Measurements from ENCODE around the gene LPCAT4.
"Not testable (repeated sequence)": the region's sequence is repeated elsewhere in the genome, so short reads cannot be mapped to it uniquely, and the experiment has no call there.

Gene LPCAT4, protein sequence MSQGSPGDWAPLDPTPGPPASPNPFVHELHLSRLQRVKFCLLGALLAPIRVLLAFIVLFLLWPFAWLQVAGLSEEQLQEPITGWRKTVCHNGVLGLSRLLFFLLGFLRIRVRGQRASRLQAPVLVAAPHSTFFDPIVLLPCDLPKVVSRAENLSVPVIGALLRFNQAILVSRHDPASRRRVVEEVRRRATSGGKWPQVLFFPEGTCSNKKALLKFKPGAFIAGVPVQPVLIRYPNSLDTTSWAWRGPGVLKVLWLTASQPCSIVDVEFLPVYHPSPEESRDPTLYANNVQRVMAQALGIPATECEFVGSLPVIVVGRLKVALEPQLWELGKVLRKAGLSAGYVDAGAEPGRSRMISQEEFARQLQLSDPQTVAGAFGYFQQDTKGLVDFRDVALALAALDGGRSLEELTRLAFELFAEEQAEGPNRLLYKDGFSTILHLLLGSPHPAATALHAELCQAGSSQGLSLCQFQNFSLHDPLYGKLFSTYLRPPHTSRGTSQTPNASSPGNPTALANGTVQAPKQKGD

DNA sequence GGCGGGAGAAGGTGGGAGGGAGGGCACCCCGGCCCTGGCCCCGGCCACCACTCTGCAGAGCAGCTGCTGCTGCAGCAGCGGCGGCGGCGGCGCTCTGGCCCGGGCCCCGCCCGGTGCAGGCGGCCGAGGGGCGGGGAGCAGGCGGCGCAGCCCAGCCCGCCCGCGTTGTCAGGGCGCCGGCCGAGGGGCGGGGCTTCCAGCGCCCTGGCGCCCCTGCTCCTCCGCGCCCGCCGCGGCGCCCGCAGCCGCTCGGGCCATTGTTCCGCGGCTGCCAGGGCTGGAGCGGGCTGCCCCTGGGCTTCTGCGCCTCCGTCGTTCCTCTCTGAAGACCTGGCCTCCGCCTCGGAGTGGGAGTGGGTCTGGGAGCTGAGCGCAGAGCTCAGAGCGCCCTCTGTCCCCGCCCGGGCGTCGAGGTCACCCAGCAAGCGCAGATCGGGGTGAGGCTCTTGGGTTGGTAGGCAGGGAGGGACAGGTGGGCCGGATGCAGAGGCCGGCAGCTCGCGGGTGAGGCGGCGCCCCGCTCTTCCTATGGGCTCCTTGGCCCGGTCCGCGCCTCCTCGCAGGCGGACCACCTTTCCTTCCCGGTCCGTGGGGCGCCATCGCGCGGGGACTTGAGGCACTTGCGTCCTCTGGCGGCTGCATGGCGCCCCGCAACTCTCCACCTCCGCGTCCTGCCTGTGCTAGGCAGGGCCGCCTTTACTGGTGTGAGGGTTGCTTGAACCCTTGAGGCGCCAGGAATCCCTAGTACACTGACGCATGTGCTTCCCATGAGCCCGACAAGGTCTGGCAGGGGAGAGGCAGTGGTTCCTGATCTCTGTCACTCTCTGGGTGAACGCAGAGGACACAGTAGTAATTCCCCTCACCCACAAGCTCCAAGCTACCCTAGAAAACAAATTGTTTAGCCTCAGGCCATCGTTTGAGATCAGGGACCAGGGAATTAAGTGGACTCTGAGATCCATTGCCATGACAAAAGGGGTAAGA, at the start of gene LPCAT4:
Gene LPCAT4 (minus strand): TSS at position 96 of the 981 bp plus-strand sequence. CDS start 96 bp downstream, outside the sequence.
- in situ Hi-C loops (cut with MboI; ENCODE audit: low sequenced_read_pairs), result no loop called here

DNA sequence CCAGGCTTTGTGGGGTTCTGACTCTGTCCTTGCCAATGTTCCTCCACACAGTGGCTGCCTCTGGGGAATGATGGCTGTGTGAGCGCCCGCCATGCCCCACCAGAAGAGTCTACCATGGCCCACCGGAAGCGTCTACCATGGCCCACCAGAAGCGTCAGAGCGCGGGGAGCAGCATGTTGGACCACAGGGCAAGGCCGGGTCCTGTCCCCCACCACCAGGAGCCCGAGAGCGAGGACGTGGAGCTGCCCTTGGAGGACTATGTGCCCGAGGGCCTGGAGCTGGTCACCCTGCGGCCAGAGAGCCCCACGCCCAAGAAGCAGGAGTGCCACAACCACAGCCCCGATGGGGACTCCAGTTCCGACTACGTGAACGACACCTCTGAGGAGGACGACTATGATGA, 42.5 kb upstream of the LPCAT4 start:
- in situ Hi-C loops (cut with MboI; ENCODE audit: low sequenced_read_pairs), result not testable (repeated sequence)

DNA sequence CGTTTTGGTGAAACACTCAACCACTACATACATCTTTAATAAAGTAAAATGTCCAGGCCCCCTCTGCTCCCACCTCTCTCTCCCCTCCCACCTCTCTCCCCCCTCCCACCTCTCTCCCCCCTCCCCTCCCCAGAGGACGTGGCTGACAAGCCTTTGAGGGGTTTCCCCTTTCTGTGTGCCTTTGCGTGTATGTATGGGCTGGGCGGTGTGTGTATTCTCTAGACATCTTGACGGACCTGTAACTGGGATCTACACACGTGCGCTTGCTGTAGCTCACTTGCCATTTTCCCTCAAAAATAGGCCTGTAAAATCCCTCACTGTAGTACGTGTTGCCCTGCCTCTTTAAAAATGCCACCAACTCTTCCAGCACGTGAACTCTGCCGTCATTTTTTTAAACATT, 42.0 kb upstream of the LPCAT4 start:
- in situ Hi-C loops (cut with MboI; ENCODE audit: low sequenced_read_pairs), result not testable (repeated sequence)

DNA sequence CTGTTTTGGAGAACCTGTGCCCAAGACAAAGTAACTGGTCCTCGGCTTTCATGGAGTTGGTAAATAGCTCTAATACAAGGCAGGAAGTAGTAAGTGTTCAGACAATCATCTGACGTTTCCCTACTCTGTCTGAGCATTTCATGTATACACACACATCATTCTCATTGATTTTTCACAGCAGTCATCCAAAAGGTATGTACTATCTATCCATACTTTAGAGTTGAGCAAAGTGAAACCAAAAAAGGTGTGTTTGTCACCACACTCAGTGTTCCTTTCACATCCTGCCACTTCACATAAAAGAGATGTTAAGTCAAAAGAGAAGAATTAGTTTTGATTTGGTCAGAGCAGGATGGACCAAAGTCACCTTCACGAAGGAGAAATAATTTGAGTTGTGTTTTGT, 36.9 kb upstream of the LPCAT4 start:
- in situ Hi-C loops (cut with MboI; ENCODE audit: low sequenced_read_pairs), result not testable (repeated sequence)

DNA sequence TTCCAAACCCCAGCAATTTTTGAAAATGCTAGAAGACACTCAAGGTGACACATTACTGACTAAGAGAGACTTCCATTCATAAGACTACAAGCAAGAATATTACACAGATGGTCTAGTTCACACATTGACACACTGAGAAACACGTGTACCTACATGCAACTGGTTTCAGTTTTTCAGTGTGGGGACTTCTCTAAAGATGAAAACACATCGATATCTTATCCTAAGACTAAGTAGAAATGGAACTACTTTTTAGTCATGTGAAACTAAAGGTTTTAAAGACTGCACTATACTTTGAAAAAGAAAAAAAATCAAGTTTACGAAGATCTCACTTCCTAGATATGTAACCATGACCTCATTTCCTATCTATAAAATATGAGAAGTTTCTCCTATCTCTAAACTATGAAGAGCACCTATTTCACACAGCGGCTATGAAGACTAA, 36.2 kb upstream of the LPCAT4 start:
- in situ Hi-C loops (cut with MboI; ENCODE audit: low sequenced_read_pairs), result not testable (repeated sequence)

DNA sequence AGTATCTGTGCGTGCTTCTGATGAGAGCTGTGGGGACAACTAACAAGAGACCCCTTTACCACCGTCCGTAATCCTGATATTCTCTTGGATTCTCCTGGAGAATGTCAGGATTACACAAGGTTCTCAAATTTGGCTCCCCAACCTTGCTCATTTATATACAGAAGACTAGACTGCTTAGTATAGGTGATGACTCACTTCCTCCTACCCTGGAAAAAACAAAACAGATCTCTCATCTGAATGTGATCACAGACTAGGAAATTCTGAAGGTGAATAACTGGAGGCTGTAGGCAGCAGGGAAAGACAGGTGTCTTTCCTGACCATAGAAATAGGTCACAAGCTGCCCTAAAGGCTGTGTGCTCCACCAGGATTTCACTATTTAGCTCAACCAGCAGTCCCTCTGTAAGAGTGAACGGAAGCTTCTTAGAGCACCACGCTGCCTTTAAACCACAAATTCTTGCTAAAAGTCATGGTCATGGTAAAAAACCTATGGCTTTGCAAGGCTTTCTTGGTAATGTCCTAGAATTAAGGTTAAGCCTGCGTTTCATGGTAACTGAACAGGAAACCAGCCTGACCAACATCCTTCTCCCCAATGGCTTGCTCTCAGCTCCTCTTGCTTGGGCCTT, 30.8 kb upstream of the LPCAT4 start:
- in situ Hi-C loops (cut with MboI; ENCODE audit: low sequenced_read_pairs), result not testable (repeated sequence)

DNA sequence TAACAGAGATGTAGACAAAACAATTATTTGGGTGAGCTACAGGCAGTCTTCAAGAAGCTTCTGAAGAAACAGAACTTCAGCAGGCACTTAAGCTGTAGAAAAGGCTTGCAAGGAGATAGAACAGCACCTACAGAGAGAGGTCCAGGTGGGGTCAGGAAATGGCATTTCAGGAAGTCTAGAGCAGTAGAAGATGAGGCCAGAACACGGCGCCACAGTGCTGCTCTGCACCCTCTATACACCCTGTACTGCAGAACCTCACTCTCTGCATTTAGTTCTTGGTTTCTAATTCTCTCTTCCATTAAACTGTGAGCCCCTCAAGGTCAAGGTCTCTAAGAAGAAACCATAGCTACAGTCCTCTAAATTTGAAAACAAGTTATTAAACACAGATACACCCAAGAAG, 26.0 kb upstream of the LPCAT4 start:
- in situ Hi-C loops (cut with MboI; ENCODE audit: low sequenced_read_pairs), result not testable (repeated sequence)

DNA sequence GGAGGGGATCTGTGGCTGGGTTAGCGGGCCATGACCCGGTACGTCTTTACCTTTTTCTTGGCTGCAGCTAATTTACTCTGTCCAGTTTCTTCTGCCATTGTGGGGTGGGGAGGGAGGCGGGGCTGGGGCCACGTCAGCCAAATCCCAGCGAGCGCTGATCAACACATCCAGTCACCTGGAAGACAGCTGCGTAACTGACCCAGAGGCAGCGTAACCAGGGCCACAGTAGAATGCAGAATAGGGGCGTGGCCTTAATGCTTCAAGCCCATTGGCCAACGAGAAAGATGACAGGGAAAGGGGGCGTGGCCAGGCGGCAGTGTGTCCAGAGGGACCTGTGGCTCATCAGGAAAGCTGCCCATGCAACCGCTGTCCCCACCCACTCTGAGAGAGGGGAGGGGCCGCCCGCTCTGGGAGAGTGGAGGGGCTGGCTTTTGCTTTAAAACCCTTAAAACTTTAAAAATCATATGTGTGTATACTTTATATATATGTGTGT, 22.6 kb upstream of the LPCAT4 start:
- in situ Hi-C loops (cut with MboI; ENCODE audit: low sequenced_read_pairs), result not testable (repeated sequence)

DNA sequence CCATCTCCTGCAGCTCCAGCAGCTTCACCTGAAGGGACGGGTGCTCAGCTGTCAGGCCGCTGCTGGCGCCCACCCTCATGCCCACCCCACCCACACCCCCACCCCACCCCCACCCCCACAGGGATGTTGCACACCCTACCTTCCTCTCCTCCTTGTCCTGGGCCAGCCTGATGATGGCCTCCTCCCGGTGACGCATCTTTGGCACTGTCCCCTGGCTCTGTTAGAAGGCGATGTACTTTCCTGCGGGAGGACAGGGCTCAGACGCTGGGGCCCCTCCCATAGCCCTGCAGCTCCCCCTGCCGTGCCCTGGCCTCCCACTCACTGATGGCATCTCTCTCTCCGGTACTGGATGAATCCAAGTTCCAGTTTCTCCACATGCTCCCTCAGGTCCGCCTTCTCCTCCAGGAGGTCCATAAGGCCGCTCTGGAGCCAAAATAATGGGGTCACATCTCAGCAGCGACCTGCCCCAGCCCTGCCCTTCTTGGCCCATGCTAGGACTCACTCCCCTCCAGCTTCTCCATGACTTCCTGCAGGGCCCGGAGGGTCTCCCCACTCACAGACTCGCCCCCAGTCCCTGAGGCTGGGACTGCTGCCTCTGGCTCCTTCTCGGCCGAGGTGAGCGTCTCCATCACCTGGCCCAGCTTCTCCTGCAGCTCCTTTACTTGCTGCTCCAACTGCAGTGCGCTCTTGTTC, 15.0 kb upstream of the LPCAT4 start:
- in situ Hi-C loops (cut with MboI; ENCODE audit: low sequenced_read_pairs), result not testable (repeated sequence)

DNA sequence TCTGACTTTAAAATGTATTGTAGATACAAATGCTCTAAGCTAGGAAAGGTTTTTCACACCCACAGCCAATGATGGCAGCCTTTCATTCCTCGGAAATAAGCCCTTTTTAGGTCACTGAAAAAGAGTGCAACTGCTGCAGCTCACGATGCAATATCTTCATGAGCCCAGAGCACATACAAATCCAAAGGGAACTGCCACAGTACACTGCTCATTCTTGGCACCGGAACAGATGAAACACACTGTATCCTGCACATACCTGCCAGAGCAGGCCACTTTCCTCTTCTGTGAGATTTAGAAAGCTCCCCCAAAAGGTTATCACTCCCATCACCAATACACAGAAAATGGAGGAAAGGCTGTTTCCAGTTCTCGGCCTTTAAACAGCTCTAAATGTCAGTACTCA, 13.5 kb upstream of the LPCAT4 start:
- in situ Hi-C loops (cut with MboI; ENCODE audit: low sequenced_read_pairs), result not testable (repeated sequence)

DNA sequence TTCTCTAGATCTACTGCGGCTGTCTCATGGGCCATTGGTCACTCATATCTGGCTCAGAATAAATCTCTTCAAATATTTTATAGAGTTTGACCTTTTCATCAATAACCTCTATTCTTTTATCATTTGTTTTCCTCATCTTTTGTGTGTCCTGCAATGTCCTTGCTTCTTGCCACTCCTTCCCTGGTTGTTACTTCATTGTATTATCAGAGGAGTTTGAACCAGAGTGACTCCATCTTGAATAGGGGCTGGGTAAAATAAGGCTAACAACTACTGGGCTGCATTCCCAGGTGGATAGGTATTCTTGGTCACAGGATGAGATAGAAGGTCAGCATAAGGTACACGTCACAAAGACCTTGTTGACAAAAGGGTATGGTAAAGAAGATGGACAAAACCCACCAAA, 9.9 kb upstream of the LPCAT4 start:
- in situ Hi-C loops (cut with MboI; ENCODE audit: low sequenced_read_pairs), result no loop called here

DNA sequence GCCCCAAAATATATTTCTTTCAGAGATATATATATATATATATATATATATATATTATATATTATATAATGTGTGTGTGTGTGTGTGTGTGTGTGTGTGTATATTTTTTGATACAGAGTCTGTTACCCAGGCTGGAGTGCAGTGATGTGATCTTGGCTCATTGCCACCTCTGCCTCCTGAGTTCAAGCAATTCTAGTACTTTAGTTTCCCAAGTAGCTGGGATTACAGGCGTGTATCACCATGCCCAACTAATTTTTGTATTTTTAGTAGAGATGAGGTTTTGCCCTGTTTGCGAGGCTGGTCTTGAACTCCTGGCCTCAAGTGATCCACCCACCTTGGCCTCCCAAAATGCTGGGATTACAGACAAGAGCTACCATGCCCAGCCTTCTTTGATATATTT, 8.5 kb upstream of the LPCAT4 start:
- in situ Hi-C loops (cut with MboI; ENCODE audit: low sequenced_read_pairs), result not testable (repeated sequence)

DNA sequence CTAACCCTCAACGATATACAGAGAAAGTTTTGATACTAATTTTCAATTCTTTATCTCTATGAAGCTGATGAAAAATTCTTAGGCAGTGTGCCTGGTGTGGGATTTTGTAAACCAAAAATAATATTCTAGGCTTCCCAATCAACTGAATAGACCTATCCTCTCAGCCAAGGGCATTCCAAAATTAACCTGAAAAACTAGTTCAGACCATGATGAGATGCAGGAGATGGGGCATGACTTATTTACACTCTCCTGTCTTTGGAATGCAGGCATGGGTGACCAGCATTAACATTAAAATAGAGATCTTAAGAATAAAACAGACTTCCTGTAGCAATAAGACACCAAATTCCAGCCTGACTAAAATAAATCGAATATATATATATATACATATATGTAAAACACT, 7.8 kb upstream of the LPCAT4 start:
- in situ Hi-C loops (cut with MboI; ENCODE audit: low sequenced_read_pairs), result no loop called here

DNA sequence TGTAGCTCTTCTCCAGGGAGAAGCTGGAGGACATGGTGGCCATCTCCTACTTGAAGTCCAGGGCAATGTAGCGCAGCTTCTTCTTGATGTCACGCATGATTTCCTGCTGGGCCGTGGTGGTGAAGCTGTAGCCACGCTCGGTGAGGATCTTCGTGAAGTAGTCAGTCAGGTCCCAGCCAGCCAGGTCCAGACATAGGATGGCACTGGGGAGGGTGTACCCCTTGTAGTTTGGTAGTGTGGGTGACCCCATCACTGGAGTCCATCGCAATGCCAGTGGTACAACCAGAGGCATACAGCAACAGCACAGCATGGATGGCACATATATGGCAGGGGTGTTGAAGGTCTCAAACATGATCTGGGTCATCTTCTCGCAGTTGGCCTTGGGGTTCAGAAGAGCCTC, 7.0 kb upstream of the LPCAT4 start:
- in situ Hi-C loops (cut with MboI; ENCODE audit: low sequenced_read_pairs), result no loop called here

DNA sequence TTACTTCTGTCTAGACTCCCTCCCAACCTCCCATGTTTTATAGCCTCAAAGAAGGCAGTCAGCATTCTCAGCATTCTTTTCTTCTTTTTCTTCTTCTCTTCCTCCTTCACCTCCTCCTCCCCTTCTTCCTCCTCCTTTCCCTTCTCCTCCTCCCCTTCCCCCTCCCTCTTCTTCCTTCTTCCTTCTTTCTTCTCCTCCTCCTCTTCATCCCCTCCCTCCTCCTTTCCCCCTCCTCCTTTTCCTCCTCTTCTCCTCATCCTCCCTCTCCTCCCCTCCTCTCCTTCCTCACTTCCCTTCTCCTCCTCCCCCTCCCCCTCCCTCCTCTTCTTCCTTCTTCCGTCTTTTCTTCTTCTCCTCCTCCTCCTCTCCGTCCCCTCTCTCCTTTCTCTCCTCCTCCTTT, 3.6 kb upstream of the LPCAT4 start:
- in situ Hi-C loops (cut with MboI; ENCODE audit: low sequenced_read_pairs), result no loop called here

DNA sequence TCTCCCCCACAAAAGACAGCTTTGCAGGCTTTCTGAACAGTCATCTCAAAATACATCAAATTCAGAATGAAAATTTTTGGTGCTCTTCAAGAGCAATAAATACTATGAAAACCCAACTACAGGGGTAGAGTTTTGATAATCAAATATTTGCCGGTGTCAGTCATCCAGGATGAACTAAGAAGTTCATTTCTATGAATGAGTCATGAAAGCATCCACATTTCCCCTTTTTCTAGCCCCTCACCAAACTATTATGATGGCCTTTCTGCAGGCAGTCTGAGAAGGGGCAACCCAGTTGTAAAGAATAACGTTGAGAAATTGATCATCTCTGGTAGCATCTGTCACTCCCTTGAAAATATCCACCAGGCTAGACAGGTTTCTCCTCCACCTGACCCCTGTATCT, 3.1 kb upstream of the LPCAT4 start:
- in situ Hi-C loops (cut with MboI; ENCODE audit: low sequenced_read_pairs), result no loop called here

DNA sequence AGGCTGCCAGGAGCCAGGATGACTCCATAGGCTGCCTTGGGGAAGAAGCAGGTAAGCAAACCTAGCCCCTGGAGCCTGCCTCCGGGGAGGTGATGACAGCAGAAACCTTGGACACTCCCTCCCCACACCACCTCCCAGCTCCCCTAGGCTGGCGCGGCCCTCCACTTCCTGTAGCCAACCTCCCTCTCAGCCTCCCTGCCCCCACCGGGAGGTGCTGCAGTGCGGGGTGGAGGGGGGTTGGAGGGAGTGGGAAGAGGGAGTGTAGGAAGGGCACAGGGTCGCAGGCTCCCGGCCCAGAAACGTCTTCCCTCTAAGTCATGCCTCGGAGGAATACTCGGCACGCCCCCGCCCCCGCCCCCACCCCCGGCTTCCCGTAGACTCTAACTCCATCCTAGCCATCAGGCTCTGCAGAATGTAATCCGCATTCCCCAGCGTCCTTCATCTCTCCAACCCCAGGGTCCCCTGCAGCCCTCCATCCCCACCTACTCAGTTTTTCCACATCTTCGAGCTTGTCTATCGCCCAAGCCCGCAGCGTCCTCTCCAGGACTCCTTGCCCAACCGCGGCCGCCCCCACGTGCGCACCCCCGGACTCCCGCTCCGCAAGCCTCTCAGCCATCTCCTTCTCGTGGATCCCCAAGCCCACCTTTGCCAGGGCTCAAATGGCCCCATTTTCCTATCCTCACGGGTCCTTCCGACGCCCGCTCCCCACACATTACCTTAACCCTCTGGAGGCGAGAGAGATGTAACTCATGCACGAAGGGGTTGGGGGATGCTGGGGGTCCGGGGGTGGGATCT, 528 bp downstream of the LPCAT4 start:
- in situ Hi-C loops (cut with MboI; ENCODE audit: low sequenced_read_pairs), result no loop called here

DNA sequence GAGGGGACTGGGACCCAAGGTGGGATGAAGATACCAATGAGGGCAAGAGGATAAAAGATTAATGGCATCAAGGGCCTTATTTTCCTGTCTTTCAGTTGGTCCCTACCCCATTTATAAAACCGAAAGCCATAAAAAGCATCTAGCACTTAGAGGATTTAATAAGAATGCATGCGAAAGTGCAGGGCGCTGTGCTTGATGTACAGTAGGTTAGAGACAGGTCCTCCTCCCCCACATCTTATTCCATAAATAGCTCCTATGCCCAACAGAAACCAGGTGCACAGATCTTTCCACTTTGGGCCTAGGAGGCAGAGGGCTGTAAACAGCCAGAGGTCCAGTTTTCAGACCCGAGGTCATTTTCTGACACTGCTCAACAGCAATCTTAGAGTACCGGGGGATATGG, 1.2 kb downstream of the LPCAT4 start:
- in situ Hi-C loops (cut with MboI; ENCODE audit: low sequenced_read_pairs), result no loop called here

DNA sequence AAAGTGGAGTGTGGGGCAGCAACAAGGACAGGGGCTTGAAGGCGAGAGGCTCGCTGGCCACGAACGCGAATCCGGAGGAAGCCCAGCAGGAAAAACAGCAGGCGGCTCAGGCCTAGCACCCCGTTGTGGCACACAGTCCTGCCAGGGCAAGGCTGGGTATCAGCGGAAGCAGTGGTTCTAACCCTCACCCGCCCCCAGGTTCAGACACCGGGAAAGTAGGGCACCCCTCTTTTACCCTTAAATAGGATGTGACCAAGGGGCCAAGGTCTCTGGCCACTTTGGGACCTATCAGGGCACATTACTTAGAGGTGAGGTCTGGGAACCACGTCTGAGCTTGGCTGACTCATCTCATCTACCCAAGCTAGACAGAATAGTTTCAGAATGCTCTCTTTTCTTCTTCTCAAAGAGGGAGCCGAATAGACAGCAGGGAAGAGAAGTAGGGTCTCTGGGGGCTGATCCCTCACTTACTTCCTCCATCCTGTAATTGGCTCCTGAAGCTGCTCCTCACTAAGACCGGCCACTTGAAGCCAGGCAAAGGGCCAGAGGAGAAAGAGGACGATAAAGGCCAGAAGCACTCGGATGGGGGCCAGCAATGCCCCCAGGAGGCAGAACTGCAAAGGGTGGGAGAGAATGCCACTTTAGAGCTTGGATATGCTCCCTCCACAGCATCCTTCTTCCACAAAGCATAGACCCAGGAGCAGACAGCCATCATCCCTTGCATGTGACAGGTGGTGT, 1.7 kb downstream of the LPCAT4 start:
- in situ Hi-C loops (cut with MboI; ENCODE audit: low sequenced_read_pairs), result no loop called here

Data from HL-60/S4 treated with phorbol 12-myristate 13-acetate at 8.2 ng/mL for 4 days and 3 days (cell line).